Measurements from ENCODE around the gene KLK15.

KLK15 gene, protein sequence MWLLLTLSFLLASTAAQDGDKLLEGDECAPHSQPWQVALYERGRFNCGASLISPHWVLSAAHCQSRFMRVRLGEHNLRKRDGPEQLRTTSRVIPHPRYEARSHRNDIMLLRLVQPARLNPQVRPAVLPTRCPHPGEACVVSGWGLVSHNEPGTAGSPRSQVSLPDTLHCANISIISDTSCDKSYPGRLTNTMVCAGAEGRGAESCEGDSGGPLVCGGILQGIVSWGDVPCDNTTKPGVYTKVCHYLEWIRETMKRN

DNA sequence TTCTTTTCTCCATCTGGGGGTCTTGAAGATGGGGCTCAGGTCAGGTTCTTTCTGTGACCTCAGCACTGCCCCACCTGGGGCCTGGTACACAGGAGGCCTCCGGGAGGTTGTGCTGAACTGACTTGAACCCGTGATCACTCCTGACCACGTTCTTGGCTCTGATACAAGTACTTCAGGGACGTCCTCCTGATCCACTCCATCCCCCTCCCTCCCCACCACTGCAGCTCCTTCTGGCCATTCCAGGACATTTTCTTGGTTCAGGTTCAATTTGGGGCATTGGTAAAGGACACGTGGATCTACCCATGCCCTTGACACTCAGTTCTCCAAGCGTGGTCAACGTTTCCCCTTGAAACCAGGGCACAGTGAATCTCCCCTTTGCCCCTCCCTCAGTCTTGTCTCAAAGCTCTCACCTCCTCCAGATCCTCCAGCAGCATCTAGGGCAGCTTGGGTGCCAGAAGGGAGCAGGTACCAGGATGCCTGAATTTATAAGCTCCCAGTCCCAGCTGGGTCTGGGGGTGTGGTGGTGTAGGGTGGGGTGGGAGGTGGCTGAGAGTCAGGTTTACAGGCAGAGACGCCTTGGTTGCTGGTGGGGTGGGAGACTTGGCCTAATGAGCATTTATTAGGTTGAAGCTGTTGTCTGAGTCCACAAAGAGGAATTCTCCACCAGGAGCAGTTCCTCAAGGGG, at the start of gene KLK15:
KLK15 (minus strand) TSS at position 458 of the 685 bp plus-strand sequence. CDS start 2,082 bp downstream, outside the sequence.
- no peak for DNase-seq

DNA sequence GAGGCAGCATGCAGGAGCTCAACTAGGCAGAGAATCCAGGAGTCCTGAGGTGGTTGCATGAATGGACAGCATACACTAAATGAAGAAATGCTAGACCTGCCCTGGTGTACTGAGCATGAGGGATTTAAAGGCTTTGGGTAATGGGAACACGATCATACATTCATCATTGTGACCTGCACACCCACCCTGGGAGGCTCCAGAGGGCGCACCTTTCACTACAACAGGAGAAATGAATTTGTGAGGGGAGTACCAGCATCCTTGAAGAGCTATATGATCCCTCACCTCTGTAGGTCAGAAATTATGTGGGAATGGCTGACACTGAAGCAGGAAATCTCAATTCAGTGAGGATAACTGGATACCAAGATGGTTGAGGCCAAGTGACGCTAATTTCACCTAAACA, 48.8 kb upstream of the KLK15 start:
- no peak for DNase-seq

DNA sequence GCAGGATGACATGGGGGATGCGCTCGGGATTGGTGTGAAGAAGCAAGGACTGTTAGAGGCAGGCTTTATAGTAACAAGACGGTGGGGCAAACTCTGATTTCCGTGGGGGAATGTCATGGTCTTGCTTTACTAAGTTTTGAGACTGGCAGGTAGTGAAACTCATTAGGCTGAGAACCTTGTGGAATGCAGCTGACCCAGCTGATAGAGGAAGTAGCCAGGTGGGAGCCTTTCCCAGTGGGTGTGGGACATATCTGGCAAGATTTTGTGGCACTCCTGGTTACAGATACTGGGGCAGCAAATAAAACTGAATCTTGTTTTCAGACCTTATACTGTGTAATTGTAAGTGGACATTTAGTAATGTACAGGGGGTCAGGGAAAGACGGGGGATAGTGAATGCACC, 46.9 kb upstream of the KLK15 start:
- no peak for DNase-seq

DNA sequence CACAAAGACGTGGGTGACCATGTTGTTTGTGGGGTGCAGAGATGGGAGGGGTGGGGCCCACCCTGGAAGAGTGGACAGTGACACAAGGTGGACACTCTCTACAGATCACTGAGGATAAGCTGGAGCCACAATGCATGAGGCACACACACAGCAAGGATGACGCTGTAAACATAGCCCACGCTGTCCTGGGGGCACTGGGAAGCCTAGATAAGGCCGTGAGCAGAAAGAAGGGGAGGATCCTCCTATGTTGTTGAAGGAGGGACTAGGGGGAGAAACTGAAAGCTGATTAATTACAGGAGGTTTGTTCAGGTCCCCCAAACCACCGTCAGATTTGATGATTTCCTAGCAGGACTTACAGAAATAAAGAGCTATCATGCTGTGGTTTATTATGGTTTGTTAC, 45.5 kb upstream of the KLK15 start:
- DNase-seq: no peak

DNA sequence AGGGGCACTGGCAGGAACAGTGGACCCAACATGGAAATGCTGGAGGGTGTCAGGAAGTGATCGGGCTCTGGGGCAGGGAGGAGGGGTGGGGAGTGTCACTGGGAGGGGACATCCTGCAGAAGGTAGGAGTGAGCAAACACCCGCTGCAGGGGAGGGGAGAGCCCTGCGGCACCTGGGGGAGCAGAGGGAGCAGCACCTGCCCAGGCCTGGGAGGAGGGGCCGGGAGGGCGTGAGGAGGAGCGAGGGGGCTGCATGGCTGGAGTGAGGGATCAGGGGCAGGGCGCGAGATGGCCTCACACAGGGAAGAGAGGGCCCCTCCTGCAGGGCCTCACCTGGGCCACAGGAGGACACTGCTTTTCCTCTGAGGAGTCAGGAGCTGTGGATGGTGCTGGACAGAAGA, 44.0 kb upstream of the KLK15 start:
- DNase-seq: no peak

DNA sequence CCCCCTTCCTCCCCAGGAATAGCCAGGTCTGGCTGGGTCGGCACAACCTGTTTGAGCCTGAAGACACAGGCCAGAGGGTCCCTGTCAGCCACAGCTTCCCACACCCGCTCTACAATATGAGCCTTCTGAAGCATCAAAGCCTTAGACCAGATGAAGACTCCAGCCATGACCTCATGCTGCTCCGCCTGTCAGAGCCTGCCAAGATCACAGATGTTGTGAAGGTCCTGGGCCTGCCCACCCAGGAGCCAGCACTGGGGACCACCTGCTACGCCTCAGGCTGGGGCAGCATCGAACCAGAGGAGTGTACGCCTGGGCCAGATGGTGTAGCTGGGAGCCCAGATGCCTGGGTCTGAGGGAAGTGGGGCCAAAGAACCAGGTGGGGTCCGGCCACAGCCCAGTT, 43.1 kb upstream of the KLK15 start:
- no peak for DNase-seq

DNA sequence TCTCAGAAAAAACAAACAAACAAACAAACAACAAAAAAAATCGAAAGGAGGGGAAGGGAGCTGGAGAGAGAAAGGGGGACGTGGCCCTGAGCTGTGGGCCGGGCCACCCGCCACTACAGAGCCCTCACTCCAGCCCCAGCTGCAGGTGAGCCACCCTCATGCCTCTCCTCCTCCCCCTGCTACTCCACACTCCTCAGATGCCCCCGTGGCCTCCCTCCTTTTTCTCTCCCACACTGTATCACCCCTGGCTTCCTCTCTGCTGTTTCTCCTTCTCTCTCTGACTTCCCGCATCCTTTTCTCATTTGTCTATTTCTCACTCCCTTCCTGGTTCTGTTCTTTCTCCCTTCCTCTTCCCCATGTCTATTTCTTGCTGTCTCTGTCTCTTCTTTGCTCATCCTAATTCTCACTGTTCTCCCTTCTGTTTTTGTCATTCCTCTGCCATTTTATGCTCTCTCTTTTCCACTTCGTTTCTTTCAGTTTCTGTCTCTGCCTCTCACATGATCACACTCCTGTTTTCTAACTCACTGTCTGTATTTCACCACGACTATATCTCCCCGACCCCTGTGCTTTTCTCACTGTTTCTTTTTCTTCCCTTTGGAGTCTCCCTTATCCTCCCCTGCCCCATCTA, 42.5 kb upstream of the KLK15 start:
- DNase-seq: no peak

DNA sequence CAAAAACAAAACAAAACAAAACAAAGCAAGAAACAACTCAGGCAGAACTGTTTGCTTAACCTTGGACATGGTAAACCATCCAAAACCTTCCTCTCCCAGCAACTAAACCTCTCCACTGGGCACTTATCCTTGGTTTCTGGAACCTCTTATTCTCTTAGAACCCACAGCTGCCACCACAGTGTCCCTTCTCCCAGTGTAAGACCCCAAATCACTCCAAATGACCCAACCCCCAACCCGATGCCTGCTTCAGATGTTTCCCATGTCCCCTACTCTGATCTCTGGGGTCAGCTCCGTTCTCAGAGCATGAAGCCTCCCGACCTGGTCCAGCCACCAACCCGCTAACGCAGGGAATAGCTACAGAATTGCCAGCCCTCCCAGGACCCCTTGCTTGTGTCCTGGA, 40.8 kb upstream of the KLK15 start:
- no peak for DNase-seq

DNA sequence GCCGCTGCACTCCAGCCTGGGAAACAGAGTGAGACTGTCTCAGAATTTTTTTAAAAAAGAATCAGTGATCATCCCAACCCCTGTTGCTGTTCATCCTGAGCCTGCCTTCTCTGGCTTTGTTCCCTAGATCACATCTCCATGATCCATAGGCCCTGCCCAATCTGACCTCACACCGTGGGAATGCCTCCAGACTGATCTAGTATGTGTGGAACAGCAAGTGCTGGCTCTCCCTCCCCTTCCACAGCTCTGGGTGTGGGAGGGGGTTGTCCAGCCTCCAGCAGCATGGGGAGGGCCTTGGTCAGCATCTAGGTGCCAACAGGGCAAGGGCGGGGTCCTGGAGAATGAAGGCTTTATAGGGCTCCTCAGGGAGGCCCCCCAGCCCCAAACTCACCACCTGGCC, 39.7 kb upstream of the KLK15 start, which contains the start of gene KLK2:
KLK2 (plus strand) TSS at position 384 of the 400 bp plus-strand sequence. CDS start 35 bp downstream, outside the sequence.
- DNase-seq: no peak

DNA sequence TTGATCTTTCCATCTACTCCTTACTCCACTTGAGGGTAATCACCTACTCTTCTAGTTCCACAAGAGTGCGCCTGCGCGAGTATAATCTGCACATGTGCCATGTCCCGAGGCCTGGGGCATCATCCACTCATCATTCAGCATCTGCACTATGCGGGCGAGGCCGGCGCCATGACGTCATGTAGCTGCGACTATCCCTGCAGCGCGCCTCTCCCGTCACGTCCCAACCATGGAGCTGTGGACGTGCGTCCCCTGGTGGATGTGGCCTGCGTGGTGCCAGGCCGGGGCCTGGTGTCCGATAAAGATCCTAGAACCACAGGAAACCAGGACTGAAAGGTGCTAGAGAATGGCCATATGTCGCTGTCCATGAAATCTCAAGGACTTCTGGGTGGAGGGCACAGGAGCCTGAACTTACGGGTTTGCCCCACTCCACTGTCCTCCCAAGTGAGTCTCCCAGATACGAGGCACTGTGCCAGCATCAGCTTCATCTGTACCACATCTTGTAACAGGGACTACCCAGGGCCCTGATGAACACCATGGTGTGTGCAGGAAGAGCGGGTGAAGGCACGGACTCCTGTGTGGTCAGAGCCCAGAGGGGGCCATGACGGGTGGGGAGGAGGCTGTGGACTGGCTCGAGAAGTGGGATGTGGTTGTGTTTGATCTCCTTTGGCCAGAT, 37.2 kb upstream of the KLK15 start:
- no peak for DNase-seq

DNA sequence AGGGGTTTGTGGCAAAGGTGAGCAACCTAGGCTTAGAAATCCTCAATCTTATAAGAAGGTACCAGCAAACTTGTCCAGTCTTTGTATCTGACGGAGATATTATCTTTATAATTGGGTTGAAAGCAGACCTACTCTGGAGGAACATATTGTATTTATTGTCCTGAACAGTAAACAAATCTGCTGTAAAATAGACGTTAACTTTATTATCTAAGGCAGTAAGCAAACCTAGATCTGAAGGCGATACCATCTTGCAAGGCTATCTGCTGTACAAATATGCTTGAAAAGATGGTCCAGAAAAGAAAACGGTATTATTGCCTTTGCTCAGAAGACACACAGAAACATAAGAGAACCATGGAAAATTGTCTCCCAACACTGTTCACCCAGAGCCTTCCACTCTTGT, 36.1 kb upstream of the KLK15 start:
- DNase-seq: no peak

DNA sequence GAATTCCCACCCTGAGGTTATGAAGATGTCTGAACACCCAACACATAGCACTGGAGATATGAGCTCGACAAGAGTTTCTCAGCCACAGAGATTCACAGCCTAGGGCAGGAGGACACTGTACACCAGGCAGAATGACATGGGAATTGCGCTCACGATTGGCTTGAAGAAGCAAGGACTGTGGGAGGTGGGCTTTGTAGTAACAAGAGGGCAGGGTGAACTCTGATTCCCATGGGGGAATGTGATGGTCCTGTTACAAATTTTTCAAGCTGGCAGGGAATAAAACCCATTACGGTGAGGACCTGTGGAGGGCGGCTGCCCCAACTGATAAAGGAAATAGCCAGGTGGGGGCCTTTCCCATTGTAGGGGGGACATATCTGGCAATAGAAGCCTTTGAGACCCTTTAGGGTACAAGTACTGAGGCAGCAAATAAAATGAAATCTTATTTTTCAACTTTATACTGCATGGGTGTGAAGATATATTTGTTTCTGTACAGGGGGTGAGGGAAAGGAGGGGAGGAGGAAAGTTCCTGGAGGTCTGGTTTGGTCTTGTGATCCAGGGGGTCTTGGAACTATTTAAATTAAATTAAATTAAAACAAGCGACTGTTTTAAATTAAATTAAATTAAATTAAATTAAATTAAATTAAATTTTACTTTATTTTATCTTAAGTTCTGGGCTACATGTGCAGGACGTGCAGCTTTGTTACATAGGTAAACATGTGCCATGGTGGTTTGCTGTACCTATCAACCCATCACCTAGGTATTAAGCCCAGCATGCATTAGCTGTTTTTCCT, 28.3 kb upstream of the KLK15 start:
- no peak for DNase-seq

DNA sequence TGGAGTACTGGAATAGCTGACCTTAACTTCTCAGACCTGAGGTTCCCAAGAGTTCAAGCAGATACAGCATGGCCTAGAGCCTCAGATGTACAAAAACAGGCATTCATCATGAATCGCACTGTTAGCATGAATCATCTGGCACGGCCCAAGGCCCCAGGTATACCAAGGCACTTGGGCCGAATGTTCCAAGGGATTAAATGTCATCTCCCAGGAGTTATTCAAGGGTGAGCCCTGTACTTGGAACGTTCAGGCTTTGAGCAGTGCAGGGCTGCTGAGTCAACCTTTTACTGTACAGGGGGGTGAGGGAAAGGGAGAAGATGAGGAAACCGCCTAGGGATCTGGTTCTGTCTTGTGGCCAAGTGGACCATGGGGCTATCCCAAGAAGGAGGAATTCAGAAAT, 27.6 kb upstream of the KLK15 start:
- DNase-seq: no peak

DNA sequence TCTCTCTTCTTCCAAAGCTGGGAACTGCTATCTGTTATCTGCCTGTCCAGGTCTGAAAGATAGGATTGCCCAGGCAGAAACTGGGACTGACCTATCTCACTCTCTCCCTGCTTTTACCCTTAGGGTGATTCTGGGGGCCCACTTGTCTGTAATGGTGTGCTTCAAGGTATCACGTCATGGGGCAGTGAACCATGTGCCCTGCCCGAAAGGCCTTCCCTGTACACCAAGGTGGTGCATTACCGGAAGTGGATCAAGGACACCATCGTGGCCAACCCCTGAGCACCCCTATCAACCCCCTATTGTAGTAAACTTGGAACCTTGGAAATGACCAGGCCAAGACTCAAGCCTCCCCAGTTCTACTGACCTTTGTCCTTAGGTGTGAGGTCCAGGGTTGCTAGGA, 26.5 kb upstream of the KLK15 start:
- DNase-seq: no peak

DNA sequence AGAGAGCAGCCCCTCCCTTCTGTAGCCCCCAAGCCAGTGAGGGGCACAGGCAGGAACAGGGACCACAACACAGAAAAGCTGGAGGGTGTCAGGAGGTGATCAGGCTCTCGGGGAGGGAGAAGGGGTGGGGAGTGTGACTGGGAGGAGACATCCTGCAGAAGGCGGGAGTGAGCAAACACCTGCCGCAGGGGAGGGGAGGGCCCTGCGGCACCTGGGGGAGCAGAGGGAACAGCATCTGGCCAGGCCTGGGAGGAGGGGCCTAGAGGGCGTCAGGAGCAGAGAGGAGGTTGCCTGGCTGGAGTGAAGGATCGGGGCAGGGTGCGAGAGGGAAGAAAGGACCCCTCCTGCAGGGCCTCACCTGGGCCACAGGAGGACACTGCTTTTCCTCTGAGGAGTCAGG, 25.5 kb upstream of the KLK15 start:
- no peak for DNase-seq

DNA sequence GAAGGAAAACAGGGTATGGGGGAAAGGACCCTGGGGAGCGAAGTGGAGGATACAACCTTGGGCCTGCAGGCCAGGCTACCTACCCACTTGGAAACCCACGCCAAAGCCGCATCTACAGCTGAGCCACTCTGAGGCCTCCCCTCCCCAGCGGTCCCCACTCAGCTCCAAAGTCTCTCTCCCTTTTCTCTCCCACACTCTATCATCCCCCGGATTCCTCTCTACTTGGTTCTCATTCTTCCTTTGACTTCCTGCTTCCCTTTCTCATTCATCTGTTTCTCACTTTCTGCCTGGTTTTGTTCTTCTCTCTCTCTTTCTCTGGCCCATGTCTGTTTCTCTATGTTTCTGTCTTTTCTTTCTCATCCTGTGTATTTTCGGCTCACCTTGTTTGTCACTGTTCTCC, 24.0 kb upstream of the KLK15 start:
- DNase-seq: no peak

DNA sequence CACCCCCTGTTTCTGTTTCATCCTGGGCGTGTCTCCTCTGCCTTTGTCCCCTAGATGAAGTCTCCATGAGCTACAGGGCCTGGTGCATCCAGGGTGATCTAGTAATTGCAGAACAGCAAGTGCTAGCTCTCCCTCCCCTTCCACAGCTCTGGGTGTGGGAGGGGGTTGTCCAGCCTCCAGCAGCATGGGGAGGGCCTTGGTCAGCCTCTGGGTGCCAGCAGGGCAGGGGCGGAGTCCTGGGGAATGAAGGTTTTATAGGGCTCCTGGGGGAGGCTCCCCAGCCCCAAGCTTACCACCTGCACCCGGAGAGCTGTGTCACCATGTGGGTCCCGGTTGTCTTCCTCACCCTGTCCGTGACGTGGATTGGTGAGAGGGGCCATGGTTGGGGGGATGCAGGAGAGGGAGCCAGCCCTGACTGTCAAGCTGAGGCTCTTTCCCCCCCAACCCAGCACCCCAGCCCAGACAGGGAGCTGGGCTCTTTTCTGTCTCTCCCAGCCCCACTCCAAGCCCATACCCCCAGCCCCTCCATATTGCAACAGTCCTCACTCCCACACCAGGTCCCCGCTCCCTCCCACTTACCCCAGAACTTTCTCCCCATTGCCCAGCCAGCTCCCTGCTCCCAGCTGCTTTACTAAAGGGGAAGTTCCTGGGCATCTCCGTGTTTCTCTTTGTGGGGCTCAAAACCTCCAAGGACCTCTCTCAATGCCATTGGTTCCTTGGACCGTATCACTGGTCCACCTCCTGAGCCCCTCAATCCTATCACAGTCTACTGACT, 21.4 kb upstream of the KLK15 start, which contains the start of gene KLK3:
KLK3 (plus strand) TSS at position 280 of the 775 bp plus-strand sequence; CDS start at position 321, 41 bp downstream.
- no peak for DNase-seq

DNA sequence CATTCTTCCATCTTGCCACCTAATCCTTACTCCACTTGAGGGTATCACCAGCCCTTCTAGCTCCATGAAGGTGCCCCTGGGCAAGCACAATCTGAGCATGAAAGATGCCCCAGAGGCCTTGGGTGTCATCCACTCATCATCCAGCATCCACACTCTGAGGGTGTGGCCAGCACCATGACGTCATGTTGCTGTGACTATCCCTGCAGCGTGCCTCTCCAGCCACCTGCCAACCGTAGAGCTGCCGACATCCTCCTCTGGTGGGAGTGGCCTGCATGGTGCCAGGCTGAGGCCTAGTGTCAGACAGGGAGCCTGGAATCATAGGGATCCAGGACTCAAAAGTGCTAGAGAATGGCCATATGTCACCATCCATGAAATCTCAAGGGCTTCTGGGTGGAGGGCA, 18.2 kb upstream of the KLK15 start:
- no peak for DNase-seq

DNA sequence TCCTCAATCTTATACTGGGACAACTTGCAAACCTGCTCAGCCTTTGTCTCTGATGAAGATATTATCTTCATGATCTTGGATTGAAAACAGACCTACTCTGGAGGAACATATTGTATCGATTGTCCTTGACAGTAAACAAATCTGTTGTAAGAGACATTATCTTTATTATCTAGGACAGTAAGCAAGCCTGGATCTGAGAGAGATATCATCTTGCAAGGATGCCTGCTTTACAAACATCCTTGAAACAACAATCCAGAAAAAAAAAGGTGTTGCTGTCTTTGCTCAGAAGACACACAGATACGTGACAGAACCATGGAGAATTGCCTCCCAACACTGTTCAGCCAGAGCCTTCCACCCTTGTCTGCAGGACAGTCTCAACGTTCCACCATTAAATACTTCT, 17.4 kb upstream of the KLK15 start:
- DNase-seq: no peak

DNA sequence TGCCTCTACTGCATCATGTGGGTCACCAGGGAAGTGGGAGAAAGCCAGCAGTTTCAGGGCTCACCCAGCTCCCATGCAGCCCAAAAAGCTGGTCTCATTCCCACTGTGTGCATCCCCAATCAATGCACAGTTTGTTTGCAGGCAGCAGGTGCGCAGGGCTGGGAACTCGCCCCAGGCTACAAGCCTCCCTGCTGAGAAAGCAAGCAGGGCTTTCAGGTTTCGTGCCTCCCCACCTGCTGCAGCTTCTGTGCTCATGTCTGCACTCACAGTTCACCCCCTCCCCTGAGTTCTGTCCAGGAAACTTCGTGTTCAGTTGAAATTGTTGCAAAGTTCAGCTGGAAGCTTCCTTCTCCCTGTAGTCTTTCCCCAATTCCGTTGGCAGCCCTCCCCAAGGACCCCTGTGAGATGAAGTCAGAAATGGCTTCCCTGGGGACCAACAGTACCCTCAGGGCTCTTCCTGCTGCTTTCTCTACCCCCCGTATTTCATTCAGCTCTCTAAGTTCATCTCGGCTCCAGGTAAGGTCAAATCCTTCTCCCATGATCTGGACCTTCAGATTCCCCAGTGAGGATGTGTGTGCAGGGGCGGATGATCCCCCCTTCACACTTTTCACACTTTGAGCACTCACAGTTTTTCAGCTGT, 11.0 kb upstream of the KLK15 start:
- no peak for DNase-seq

DNA sequence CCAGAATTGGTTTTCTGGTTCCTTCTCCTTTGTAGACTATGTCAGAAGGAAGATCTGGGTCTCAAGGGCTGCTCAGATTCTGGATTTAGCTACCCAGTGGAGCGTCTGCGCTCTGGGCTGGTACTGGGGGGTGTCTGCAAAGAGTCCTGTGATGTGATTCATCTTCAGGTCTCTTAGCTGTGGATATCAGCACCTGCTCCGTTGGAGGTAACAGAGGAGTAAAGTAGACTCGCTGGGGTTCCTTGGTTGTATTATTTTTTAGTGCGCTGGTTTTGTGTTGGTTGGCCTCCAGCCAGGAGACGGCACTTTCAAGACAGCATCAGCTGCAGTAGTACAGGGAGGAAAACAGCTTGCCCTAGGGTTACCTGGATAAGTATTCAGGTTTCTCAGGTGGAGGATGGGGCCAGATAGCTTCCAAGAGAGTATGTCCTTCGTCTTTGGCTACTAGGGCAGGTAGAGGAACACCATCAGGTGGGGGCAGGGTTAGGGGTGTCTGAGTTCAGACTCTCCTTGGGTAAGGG, 10.4 kb upstream of the KLK15 start:
- no peak for DNase-seq

Measured in HCEC 1CT (cell line).